HG03103 (cell line): ENCODE measurements around the gene GRID2.
A peak's percentile ranks its signal among the peaks of the same experiment; 100 is the strongest.
"Not testable (repeated sequence)": the region's sequence is repeated elsewhere in the genome, so short reads cannot be mapped to it uniquely, and the experiment has no call there.

Experiments used
- ATAC-seq: cut with Tn5 transposase; IDR thresholded peaks from one replicate; pipeline ENCODE4 v1.9.1; 2021; ENCODE audit warnings: low read depth; ENCODE audit not compliant: unreplicated experiment

Gene GRID2

GRCh38 chr4:93285346-93285745, 981.6 kb downstream of the GRID2 start:
- ATAC-seq: no peak

- ATAC-seq: no peak
Measured at GRCh38 chr4:93289241-93289640, 985.5 kb downstream of the GRID2 start.

- ATAC-seq: no peak
Measured at GRCh38 chr4:93289831-93290230, 986.1 kb downstream of the GRID2 start.

- no peak for ATAC-seq
Measured at GRCh38 chr4:93299118-93299517, 995.4 kb downstream of the GRID2 start.

GRCh38 chr4:93300780-93301555, 997.2 kb downstream of the GRID2 start:
- not testable (repeated sequence) for ATAC-seq

- no peak for ATAC-seq
Measured at GRCh38 chr4:93302310-93302709, 998.5 kb downstream of the GRID2 start.

- no peak for ATAC-seq
Measured at GRCh38 chr4:93303440-93303839, 999.7 kb downstream of the GRID2 start.

- no peak for ATAC-seq
Measured at GRCh38 chr4:93312299-93312698, 1008.5 kb downstream of the GRID2 start.

GRCh38 chr4:93313197-93313596, 1009.4 kb downstream of the GRID2 start:
- no peak for ATAC-seq

GRCh38 chr4:93317057-93317456, 1013.3 kb downstream of the GRID2 start:
- no peak for ATAC-seq

GRCh38 chr4:93317561-93317960, 1013.8 kb downstream of the GRID2 start:
- no peak for ATAC-seq

GRCh38 chr4:93319041-93319440, 1015.3 kb downstream of the GRID2 start:
- ATAC-seq: no peak

- no peak for ATAC-seq
Measured at GRCh38 chr4:93320356-93320755, 1016.6 kb downstream of the GRID2 start.

GRCh38 chr4:93327346-93327745, 1023.6 kb downstream of the GRID2 start:
- no peak for ATAC-seq

GRCh38 chr4:93334003-93334402, 1030.2 kb downstream of the GRID2 start:
- peak; percentile 59 for ATAC-seq

- no peak for ATAC-seq
Measured at GRCh38 chr4:93337196-93337595, 1033.4 kb downstream of the GRID2 start.

GRCh38 chr4:93342738-93343137, 1039.0 kb downstream of the GRID2 start:
- no peak for ATAC-seq

GRCh38 chr4:93346840-93347239, 1043.1 kb downstream of the GRID2 start:
- ATAC-seq: no peak

GRCh38 chr4:93348896-93349295, 1045.1 kb downstream of the GRID2 start:
- ATAC-seq: no peak

- no peak for ATAC-seq
Measured at GRCh38 chr4:93351846-93352245, 1048.1 kb downstream of the GRID2 start.

- no peak for ATAC-seq
Measured at GRCh38 chr4:93355411-93355810, 1051.6 kb downstream of the GRID2 start.

- ATAC-seq: no peak
Measured at GRCh38 chr4:93359586-93359985, 1055.8 kb downstream of the GRID2 start.
